ENCODE data around the gene WNT5B.

- no peak for TF ChIP-seq TAF1 (IDR thresholded peaks at IDR 0.05; ENCODE audit: borderline replicate concordance, low read depth, low read length)
- no peak for TF ChIP-seq POLR2A (IDR thresholded peaks at IDR 0.05; ENCODE audit: low read depth, low read length)
These were observed 28.7 kb downstream of the WNT5B start for GRCh38 chr12:1657688-1658087.

All from GM12892 (cell line).